SK-N-SH treated with all-trans-retinoic acid at 6 μM for 48 hours (cell line): Measurements from ENCODE around the gene FGGY.

Experiments used
- ATAC-seq: fragments of 200-7000 bp; cut with Tn5 transposase; 3 replicates; pipeline ENCODE4 v1.9.1; 2020; ENCODE audit warnings: mild to moderate bottlenecking, moderate library complexity
- ARNTL ChIP-seq: fragments of 450-650 bp; formaldehyde crosslinking; IDR thresholded peaks from 2 replicates; pipeline ENCODE4 v1.5.0; 2020; ENCODE audit warnings: low read depth, mild to moderate bottlenecking, moderate library complexity, borderline replicate concordance
- BACH2 ChIP-seq: fragments of 250-450 bp; sonication (Bioruptor Pico); IDR thresholded peaks from 2 replicates; pipeline ENCODE4 v1.9.0; 2021; ENCODE audit warnings: mild to moderate bottlenecking, borderline replicate concordance
- CSDC2 ChIP-seq: fragments of 250-450 bp; sonication (Bioruptor Pico); IDR thresholded peaks from 2 replicates; pipeline ENCODE4 v1.5.0; 2020; ENCODE audit warnings: mild to moderate bottlenecking, moderate library complexity
- ESRRG ChIP-seq: fragments of 250-450 bp; sonication (Bioruptor Pico); IDR thresholded peaks from 2 replicates; pipeline ENCODE4 v1.6.1; 2021; ENCODE audit warnings: mild to moderate bottlenecking
- GLIS3 ChIP-seq: fragments of 250-450 bp; sonication (Bioruptor Pico); IDR thresholded peaks from 2 replicates; pipeline ENCODE4 v1.5.0; 2020; ENCODE audit warnings: mild to moderate bottlenecking, moderate library complexity
- ISL1 ChIP-seq: fragments of 250-450 bp; sonication (Bioruptor Pico); IDR thresholded peaks from 2 replicates; pipeline ENCODE4 v2.1.2; 2022; ENCODE audit warnings: mild to moderate bottlenecking, moderate library complexity
- OSR1 ChIP-seq: fragments of 250-450 bp; sonication (Bioruptor Pico); IDR thresholded peaks from 2 replicates; pipeline ENCODE4 v1.8.0; 2022; ENCODE audit warnings: moderate library complexity, mild to moderate bottlenecking, inconsistent platforms
- SNAI2 ChIP-seq: fragments of 250-450 bp; sonication (Bioruptor Pico); IDR thresholded peaks from 2 replicates; pipeline ENCODE4 v1.5.0; 2020; ENCODE audit warnings: mild to moderate bottlenecking, moderate library complexity
- TCF4 ChIP-seq: fragments of 250-450 bp; sonication (Bioruptor Pico); IDR thresholded peaks from 2 replicates; pipeline ENCODE4 v1.8.0; 2021; ENCODE audit warnings: mild to moderate bottlenecking, moderate library complexity, borderline replicate concordance
- TOX ChIP-seq: fragments of 250-450 bp; sonication (Bioruptor Pico); IDR thresholded peaks from 2 replicates; pipeline ENCODE4 v1.8.0; 2021; ENCODE audit warnings: mild to moderate bottlenecking, moderate library complexity, borderline replicate concordance
- ZC3H10 ChIP-seq: fragments of 250-450 bp; sonication (Bioruptor Pico); IDR thresholded peaks from 2 replicates; pipeline ENCODE4 v1.5.1; 2021; ENCODE audit warnings: mild to moderate bottlenecking, moderate library complexity
- ZFP3 ChIP-seq: fragments of 250-450 bp; sonication (Bioruptor Pico); IDR thresholded peaks from 2 replicates; pipeline ENCODE4 v1.5.0; 2020; ENCODE audit warnings: mild to moderate bottlenecking, moderate library complexity
- ZFP30 ChIP-seq: fragments of 450-650 bp; formaldehyde crosslinking; IDR thresholded peaks from 2 replicates; pipeline ENCODE4 v1.5.0; 2022; ENCODE audit warnings: mild to moderate bottlenecking, moderate library complexity
- ZNF565 ChIP-seq: fragments of 450-650 bp; formaldehyde crosslinking; conservative IDR thresholded peaks from 2 replicates; pipeline ENCODE4 v1.5.0; 2020; ENCODE audit warnings: low read depth, mild to moderate bottlenecking, moderate library complexity
- ZNF70 ChIP-seq: fragments of 450-650 bp; formaldehyde crosslinking; IDR thresholded peaks from 2 replicates; pipeline ENCODE4 v1.5.0; 2020; ENCODE audit warnings: mild to moderate bottlenecking, moderate library complexity
- ZNF8 ChIP-seq: fragments of 450-650 bp; formaldehyde crosslinking; IDR thresholded peaks from 2 replicates; pipeline ENCODE4 v1.5.0; 2020; ENCODE audit warnings: mild to moderate bottlenecking, moderate library complexity
- TF ChIP-seq, protein P1 (sequence below): fragments of 250-450 bp; sonication (Bioruptor Pico); IDR thresholded peaks from 2 replicates; pipeline ENCODE4 v1.8.0; 2021; ENCODE audit warnings: low read depth, mild to moderate bottlenecking, moderate library complexity, borderline replicate concordance
- TF ChIP-seq, protein P2 (sequence below): fragments of 250-450 bp; sonication (Bioruptor Pico); IDR thresholded peaks from 2 replicates; pipeline ENCODE4 v1.5.1; 2020; ENCODE audit warnings: low read depth, mild to moderate bottlenecking, moderate library complexity
- TF ChIP-seq, protein P3 (sequence below): fragments of 250-450 bp; sonication (Bioruptor Pico); IDR thresholded peaks from 2 replicates; pipeline ENCODE4 v1.5.0; 2020; ENCODE audit warnings: mild to moderate bottlenecking, moderate library complexity
- TF ChIP-seq, protein P4 (sequence below): fragments of 250-450 bp; sonication (Bioruptor Pico); IDR thresholded peaks from 2 replicates; pipeline ENCODE4 v1.5.1; 2021; ENCODE audit warnings: mild to moderate bottlenecking, moderate library complexity
- TF ChIP-seq, protein P5 (sequence below): fragments of 250-450 bp; sonication (Bioruptor Pico); IDR thresholded peaks from 2 replicates; pipeline ENCODE4 v1.8.0; 2020; ENCODE audit warnings: mild to moderate bottlenecking, moderate library complexity, borderline replicate concordance

Gene FGGY

DNA sequence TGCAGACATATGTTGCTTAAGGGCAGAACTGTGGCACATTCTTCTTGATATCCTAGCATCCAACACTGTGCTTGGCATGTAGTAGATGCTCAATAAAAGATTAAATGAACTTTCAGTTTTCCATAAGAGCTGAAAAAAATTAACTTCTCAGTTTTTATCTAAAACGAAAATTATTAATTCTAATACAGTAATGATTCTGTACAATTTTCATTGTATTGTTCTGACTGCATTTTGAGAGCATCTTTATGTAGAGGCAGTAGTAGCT, 46.6 kb downstream of the FGGY start:
- TF ChIP-seq, protein P1, sequence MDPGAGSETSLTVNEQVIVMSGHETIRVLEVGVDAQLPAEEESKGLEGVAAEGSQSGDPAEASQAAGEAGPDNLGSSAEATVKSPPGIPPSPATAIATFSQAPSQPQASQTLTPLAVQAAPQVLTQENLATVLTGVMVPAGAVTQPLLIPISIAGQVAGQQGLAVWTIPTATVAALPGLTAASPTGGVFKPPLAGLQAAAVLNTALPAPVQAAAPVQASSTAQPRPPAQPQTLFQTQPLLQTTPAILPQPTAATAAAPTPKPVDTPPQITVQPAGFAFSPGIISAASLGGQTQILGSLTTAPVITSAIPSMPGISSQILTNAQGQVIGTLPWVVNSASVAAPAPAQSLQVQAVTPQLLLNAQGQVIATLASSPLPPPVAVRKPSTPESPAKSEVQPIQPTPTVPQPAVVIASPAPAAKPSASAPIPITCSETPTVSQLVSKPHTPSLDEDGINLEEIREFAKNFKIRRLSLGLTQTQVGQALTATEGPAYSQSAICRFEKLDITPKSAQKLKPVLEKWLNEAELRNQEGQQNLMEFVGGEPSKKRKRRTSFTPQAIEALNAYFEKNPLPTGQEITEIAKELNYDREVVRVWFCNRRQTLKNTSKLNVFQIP (CRISPR knock-in tag), result no peak
- TF ChIP-seq ESRRG (no peak), ZNF565 (CRISPR knock-in tag) (no peak)
- no peak for ATAC-seq

DNA sequence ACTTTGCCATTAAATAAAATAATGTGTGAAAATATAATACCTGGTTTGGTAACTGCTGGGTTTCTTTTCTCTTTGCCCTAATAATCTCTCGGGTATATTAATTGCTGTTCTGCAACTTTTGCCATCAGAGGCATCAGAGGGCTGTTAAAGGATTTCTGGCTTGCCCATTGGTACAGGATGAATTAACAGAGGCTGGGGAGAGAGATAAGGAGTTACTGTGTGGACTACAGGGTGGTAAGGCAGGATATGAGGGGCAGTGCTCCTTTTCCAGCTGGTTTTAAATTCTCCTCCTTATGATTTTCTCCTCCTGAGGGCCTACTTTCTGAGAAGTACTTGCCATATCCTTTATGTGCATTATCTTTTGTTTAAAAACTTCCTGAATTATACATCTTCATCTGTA, 48.3 kb downstream of the FGGY start:
- TF ChIP-seq SNAI2 (CRISPR knock-in tag), result no peak
- TF ChIP-seq ZNF8, result no peak
- no peak for TF ChIP-seq TCF4
- no peak for ATAC-seq

DNA sequence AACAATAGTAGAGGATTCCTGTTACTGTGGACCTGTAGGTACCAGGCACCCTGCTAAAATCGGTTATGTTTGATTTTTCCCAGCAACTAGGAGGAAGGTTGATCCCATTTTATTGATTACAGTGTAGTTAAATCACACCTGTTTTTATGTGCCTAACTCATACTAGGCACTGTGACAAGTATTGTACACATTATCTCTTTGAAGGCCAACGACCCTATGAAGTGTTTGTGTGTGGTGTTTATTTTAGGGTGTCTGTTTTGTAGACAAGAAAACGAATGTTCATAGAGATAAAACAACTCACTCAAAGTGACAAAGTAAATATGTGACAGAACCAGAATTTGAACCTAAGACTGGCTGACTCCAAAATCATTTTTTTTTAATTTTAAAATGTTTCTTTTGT, 49.5 kb downstream of the FGGY start:
- no peak for ATAC-seq
- TF ChIP-seq TCF4 (no peak), BACH2 (no peak), ZNF70 (CRISPR knock-in tag) (no peak), ZNF565 (CRISPR knock-in tag) (no peak), ZFP3 (no peak), ARNTL (CRISPR knock-in tag) (no peak), ISL1 (CRISPR knock-in tag) (no peak), OSR1 (CRISPR knock-in tag) (no peak), ESRRG (no peak), ZC3H10 (CRISPR knock-in tag) (no peak), SNAI2 (CRISPR knock-in tag) (no peak), ZNF8 (no peak), CSDC2 (CRISPR knock-in tag) (no peak)
- TF ChIP-seq, protein P2, sequence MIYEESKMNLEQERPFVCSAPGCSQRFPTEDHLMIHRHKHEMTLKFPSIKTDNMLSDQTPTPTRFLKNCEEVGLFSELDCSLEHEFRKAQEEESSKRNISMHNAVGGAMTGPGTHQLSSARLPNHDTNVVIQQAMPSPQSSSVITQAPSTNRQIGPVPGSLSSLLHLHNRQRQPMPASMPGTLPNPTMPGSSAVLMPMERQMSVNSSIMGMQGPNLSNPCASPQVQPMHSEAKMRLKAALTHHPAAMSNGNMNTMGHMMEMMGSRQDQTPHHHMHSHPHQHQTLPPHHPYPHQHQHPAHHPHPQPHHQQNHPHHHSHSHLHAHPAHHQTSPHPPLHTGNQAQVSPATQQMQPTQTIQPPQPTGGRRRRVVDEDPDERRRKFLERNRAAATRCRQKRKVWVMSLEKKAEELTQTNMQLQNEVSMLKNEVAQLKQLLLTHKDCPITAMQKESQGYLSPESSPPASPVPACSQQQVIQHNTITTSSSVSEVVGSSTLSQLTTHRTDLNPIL (CRISPR knock-in tag), result no peak
- TF ChIP-seq, protein P3, sequence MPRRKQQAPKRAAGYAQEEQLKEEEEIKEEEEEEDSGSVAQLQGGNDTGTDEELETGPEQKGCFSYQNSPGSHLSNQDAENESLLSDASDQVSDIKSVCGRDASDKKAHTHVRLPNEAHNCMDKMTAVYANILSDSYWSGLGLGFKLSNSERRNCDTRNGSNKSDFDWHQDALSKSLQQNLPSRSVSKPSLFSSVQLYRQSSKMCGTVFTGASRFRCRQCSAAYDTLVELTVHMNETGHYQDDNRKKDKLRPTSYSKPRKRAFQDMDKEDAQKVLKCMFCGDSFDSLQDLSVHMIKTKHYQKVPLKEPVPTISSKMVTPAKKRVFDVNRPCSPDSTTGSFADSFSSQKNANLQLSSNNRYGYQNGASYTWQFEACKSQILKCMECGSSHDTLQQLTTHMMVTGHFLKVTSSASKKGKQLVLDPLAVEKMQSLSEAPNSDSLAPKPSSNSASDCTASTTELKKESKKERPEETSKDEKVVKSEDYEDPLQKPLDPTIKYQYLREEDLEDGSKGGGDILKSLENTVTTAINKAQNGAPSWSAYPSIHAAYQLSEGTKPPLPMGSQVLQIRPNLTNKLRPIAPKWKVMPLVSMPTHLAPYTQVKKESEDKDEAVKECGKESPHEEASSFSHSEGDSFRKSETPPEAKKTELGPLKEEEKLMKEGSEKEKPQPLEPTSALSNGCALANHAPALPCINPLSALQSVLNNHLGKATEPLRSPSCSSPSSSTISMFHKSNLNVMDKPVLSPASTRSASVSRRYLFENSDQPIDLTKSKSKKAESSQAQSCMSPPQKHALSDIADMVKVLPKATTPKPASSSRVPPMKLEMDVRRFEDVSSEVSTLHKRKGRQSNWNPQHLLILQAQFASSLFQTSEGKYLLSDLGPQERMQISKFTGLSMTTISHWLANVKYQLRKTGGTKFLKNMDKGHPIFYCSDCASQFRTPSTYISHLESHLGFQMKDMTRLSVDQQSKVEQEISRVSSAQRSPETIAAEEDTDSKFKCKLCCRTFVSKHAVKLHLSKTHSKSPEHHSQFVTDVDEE (CRISPR knock-in tag), result no peak
- TF ChIP-seq, protein P1 (CRISPR knock-in tag), result no peak
- TF ChIP-seq, protein P4, sequence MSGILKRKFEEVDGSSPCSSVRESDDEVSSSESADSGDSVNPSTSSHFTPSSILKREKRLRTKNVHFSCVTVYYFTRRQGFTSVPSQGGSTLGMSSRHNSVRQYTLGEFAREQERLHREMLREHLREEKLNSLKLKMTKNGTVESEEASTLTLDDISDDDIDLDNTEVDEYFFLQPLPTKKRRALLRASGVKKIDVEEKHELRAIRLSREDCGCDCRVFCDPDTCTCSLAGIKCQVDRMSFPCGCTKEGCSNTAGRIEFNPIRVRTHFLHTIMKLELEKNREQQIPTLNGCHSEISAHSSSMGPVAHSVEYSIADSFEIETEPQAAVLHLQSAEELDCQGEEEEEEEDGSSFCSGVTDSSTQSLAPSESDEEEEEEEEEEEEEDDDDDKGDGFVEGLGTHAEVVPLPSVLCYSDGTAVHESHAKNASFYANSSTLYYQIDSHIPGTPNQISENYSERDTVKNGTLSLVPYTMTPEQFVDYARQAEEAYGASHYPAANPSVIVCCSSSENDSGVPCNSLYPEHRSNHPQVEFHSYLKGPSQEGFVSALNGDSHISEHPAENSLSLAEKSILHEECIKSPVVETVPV, result no peak
- TF ChIP-seq, protein P5, sequence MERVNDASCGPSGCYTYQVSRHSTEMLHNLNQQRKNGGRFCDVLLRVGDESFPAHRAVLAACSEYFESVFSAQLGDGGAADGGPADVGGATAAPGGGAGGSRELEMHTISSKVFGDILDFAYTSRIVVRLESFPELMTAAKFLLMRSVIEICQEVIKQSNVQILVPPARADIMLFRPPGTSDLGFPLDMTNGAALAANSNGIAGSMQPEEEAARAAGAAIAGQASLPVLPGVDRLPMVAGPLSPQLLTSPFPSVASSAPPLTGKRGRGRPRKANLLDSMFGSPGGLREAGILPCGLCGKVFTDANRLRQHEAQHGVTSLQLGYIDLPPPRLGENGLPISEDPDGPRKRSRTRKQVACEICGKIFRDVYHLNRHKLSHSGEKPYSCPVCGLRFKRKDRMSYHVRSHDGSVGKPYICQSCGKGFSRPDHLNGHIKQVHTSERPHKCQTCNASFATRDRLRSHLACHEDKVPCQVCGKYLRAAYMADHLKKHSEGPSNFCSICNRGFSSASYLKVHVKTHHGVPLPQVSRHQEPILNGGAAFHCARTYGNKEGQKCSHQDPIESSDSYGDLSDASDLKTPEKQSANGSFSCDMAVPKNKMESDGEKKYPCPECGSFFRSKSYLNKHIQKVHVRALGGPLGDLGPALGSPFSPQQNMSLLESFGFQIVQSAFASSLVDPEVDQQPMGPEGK, result no peak
- TF ChIP-seq, all 23 proteins: peak for 0

DNA sequence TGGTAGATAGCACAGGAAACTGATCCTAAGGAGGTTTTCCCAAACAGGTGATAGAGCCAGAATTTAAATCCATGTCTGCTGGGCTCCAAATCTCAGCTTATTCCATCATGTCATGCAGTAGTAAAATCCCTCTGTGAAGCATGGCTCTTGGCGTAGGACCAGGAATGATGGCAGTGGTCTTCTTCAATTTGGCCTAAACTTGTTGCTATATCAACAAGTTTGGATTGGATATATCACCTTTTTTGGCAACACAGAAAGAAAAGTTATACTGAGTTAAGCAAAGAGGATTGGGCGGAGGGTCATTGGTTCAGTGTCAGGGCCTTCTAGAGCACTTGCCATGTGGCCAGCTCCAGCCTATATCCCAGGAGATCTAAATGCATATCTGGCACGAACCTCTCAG, 52.2 kb downstream of the FGGY start:
- no peak for ATAC-seq
- TF ChIP-seq ZC3H10 (CRISPR knock-in tag), result no peak
- no peak for TF ChIP-seq ZFP30 (CRISPR knock-in tag)
- no peak for TF ChIP-seq SNAI2 (CRISPR knock-in tag)
- TF ChIP-seq TOX (CRISPR knock-in tag), result no peak
- no peak for TF ChIP-seq GLIS3 (CRISPR knock-in tag)
